NCI-H2081 treated with DMSO at 0.1 percent for 48 hours (cell line): Measurements from ENCODE around the gene DAPK1.

Source experiments
- DNase-seq: peaks from one replicate; lab custom pipeline; 2025; lab: John Stamatoyannopoulos, UW

DAPK1 gene

GRCh38 chr9:87713278-87713987 is 215.8 kb downstream of the DAPK1 start:
- no peak for DNase-seq

GRCh38 chr9:87713988-87714330 is 216.3 kb downstream of the DAPK1 start:
- DNase-seq = no peak

- DNase-seq = no peak
Observed at GRCh38 chr9:87714819-87715218, 217.2 kb downstream of the DAPK1 start.

GRCh38 chr9:87716141-87716540 is 218.5 kb downstream of the DAPK1 start:
- no peak for DNase-seq

- no peak for DNase-seq
Observed at GRCh38 chr9:87717456-87717855, 219.8 kb downstream of the DAPK1 start.

GRCh38 chr9:87718231-87718630 is 220.6 kb downstream of the DAPK1 start:
- DNase-seq = no peak

GRCh38 chr9:87718852-87719612 is 221.4 kb downstream of the DAPK1 start:
- DNase-seq = no peak

- no peak for DNase-seq
Observed at GRCh38 chr9:87720173-87720572, 222.5 kb downstream of the DAPK1 start.

- DNase-seq = no peak
Observed at GRCh38 chr9:87722393-87723088, 224.9 kb downstream of the DAPK1 start.

GRCh38 chr9:87725356-87725899 is 227.8 kb downstream of the DAPK1 start:
- no peak for DNase-seq

GRCh38 chr9:87725900-87726709 is 228.4 kb downstream of the DAPK1 start, which contains the start of gene CTSL:
TSS of gene CTSL (plus strand) at chr9:87726119. CDS start at chr9:87727604, 1,485 bp downstream.
- DNase-seq = no peak

GRCh38 chr9:87729246-87729645 is 231.6 kb downstream of the DAPK1 start:
- DNase-seq = no peak

GRCh38 chr9:87731321-87731720 is 233.7 kb downstream of the DAPK1 start:
- DNase-seq = no peak

GRCh38 chr9:87732344-87732743 is 234.7 kb downstream of the DAPK1 start:
- no peak for DNase-seq

GRCh38 chr9:87732756-87733155 is 235.1 kb downstream of the DAPK1 start:
- no peak for DNase-seq

- DNase-seq = no peak
Observed at GRCh38 chr9:87733273-87734052, 235.8 kb downstream of the DAPK1 start.

- no peak for DNase-seq
Observed at GRCh38 chr9:87734106-87734505, 236.4 kb downstream of the DAPK1 start.

GRCh38 chr9:87739546-87739945 is 241.9 kb downstream of the DAPK1 start:
- DNase-seq = no peak

GRCh38 chr9:87740209-87740608 is 242.5 kb downstream of the DAPK1 start:
- no peak for DNase-seq

- DNase-seq = no peak
Observed at GRCh38 chr9:87741326-87741725, 243.7 kb downstream of the DAPK1 start.

- no peak for DNase-seq
Observed at GRCh38 chr9:87741891-87742290, 244.2 kb downstream of the DAPK1 start.
